ENCODE results near the gene GSE1. TPM values are rescaled to one million over a fixed set of nuclear protein-coding genes. Genes with fewer than 3 reads are reported as not detected.

The GSE1 gene
- total RNA-seq, 4 donors from 2014 or later: 23.4 to 65.5 (median 52.5) TPM

DNA sequence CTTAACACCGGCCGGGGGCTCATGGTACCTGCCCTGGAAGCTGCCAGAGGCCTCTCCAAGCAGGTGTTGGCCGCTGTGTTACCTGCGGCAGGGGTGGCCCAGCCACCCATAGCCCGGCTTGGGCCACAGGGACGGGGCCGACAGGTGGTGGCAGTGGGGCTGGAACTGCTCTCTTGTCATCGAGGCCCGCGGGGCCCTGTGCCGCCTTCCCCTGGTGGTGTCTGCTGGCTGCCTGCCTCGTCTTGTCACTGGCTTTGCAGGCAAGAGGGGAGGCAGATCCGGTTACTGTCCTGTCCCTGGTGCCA, 27.1 kb downstream of the GSE1 start:
- H3K27ac ChIP-seq: no peak overlapping the region
- ATAC-seq: no peak
- no peaks in the 10 kb centered on the region for H3K27me3 ChIP-seq
- TF ChIP-seq, protein P1, sequence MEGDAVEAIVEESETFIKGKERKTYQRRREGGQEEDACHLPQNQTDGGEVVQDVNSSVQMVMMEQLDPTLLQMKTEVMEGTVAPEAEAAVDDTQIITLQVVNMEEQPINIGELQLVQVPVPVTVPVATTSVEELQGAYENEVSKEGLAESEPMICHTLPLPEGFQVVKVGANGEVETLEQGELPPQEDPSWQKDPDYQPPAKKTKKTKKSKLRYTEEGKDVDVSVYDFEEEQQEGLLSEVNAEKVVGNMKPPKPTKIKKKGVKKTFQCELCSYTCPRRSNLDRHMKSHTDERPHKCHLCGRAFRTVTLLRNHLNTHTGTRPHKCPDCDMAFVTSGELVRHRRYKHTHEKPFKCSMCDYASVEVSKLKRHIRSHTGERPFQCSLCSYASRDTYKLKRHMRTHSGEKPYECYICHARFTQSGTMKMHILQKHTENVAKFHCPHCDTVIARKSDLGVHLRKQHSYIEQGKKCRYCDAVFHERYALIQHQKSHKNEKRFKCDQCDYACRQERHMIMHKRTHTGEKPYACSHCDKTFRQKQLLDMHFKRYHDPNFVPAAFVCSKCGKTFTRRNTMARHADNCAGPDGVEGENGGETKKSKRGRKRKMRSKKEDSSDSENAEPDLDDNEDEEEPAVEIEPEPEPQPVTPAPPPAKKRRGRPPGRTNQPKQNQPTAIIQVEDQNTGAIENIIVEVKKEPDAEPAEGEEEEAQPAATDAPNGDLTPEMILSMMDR (IDR thresholded peaks at IDR 0.05): no peak
- TF ChIP-seq EP300 (IDR thresholded peaks at IDR 0.05) (no peak), POLR2AphosphoS5 (IDR thresholded peaks at IDR 0.05) (no peak), POLR2A (IDR thresholded peaks at IDR 0.05) (no peak)
- peaks cover 0 to 54% (median 7%) of the 10 kb centered on the region in 3 donors for H3K4me1 ChIP-seq
- WGBS, 2 donors (ENCODE audit: low coverage in 1 of 2): no CpG with 5 or more reads among the region's 13 CpGs
- H3K9me3 ChIP-seq: no peaks in the 10 kb centered on the region
- no peak overlapping the region for H3K4me3 ChIP-seq
- peaks cover 0 to 26% of the 10 kb centered on the region in 2 donors for H3K36me3 ChIP-seq

DNA sequence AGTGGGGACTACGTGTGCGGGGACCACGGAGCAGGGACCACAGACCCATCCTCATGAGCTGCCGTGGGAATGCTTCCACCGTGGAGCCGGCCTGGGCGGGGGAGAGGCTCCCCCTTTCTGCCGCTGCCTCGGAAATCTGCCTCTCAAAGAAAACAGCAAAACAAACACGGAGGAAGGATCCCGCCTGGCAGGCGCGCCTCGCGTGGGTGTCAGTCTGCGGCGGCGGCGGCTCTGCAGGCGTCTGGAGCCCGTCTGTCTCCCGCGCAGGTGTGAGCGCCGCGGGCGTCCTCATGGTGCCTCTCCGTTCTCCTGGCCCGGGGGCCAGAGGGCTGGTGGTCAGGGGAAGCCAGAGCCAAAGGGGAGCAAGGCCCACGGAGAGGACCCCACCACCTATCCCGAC, 27.5 kb downstream of the GSE1 start:
- no peaks in the 10 kb centered on the region for H3K9me3 ChIP-seq
- H3K4me1 ChIP-seq: peaks cover 0 to 54% (median 7%) of the 10 kb centered on the region in 3 donors
- H3K4me3 ChIP-seq: no peak overlapping the region
- TF ChIP-seq, protein P1 (IDR thresholded peaks at IDR 0.05): no peak
- no peak for TF ChIP-seq POLR2AphosphoS5 (IDR thresholded peaks at IDR 0.05)
- no peak for TF ChIP-seq EP300 (IDR thresholded peaks at IDR 0.05)
- TF ChIP-seq POLR2A (IDR thresholded peaks at IDR 0.05): no peak
- peaks cover 0 to 26% of the 10 kb centered on the region in 2 donors for H3K36me3 ChIP-seq
- ATAC-seq: no peak
- no peaks in the 10 kb centered on the region for H3K27me3 ChIP-seq
- WGBS, 2 donors (ENCODE audit: low coverage in 1 of 2): 100% methylated on average over 2 of the region's 31 CpGs; no CpG with 5 or more reads in 1 of the 2 donors
- no peak overlapping the region for H3K27ac ChIP-seq

DNA sequence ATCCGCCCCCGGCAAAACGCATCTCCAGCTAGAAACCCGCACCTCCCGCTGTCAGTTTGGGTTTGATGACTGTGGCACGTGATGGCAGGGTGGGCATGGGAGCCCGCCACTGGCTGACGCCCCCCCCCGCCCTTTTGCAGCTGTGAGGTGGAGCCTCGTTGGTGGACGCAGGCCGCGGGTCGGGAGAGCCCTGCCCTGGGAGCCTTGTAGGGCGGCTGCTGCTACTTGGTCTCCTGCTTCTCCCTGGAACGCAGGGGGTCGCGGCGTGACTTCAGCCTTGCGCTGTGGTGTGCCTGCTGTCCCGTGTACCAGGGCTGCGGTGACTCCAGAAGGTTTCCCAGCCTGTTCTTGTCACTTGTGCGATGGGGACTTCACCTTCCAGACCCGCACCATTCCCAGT, 28.2 kb downstream of the GSE1 start:
- no CpG with 5 or more reads among the region's 24 CpGs for WGBS, 2 donors (ENCODE audit: low coverage in 1 of 2)
- Histone ChIP-seq H3K4me1 (peaks cover 0 to 54% (median 7%) of the 10 kb centered on the region in 3 donors), H3K27me3 (no peaks in the 10 kb centered on the region), H3K4me3 (no peak overlapping the region), H3K9me3 (no peaks in the 10 kb centered on the region), H3K36me3 (peaks cover 0 to 23% of the 10 kb centered on the region in 2 donors), H3K27ac (no peak overlapping the region)
- TF ChIP-seq, protein P1 (IDR thresholded peaks at IDR 0.05): no peak
- TF ChIP-seq POLR2A (IDR thresholded peaks at IDR 0.05) (no peak), EP300 (IDR thresholded peaks at IDR 0.05) (no peak)
- ATAC-seq: no peak

DNA sequence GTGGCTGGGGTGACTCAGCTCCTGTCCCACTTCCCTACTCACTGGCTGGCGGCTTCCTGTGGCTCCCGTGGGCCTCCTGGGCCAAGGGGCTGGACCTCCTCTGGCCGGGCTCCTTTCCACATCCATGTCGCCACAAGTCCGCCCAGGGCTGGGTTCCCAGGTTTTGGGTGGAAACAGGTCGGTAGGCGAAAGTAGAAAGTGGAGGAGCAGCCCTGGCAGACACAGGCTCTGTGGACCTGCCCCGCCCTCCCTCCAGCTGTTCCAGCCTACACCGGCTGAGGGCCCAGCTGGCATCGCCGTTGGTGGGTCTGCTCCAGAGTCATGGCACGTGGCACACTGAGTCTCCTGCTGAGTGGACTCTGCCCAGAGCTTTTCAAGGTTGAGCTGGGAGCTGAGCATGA, 28.7 kb downstream of the GSE1 start:
- no peak overlapping the region for H3K4me3 ChIP-seq
- H3K4me1 ChIP-seq: peaks cover 0 to 54% (median 7%) of the 10 kb centered on the region in 3 donors
- H3K27me3 ChIP-seq: no peaks in the 10 kb centered on the region
- no CpG with 5 or more reads among the region's 12 CpGs for WGBS, 2 donors (ENCODE audit: low coverage in 1 of 2)
- TF ChIP-seq, protein P1 (IDR thresholded peaks at IDR 0.05): no peak
- TF ChIP-seq EP300 (IDR thresholded peaks at IDR 0.05) (no peak), POLR2AphosphoS5 (IDR thresholded peaks at IDR 0.05) (no peak), POLR2A (IDR thresholded peaks at IDR 0.05) (no peak)
- no peaks in the 10 kb centered on the region for H3K9me3 ChIP-seq
- no peak overlapping the region for H3K27ac ChIP-seq
- H3K36me3 ChIP-seq: peaks cover 0 to 18% of the 10 kb centered on the region in 2 donors
- ATAC-seq: peak; percentile 38

DNA sequence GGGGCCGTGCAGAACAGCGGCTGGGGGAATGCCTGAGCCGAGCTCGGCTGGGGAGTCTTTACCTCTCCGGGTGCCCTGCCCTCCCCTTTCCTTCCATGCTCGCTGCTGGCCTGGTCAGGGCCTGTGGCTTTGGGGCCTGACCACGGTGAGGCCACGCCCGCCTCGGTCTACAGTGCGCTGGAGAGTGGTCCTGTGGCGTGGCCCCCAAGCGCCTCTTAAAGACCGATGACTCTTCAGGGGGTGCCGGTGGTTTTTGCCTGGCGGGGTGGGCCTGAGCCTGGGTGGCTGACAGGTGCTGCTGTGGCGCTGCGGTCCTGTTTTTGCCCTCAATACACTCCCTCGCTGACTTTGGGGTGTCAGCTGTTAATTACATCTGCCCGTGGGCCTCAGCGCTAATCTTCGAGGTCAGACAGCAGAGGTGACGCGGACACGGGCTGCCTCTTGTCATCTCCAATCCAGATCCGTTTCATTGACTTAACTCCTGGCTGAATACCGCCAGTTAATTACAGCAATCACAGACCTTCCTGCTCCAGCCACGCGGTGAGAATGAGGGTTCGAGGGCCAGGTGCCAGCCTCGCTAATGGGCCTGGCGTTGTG, 29.7 kb downstream of the GSE1 start:
- Histone ChIP-seq H3K27ac (no peak overlapping the region), H3K9me3 (no peaks in the 10 kb centered on the region), H3K4me1 (peaks cover 0 to 54% (median 7%) of the 10 kb centered on the region in 3 donors), H3K27me3 (no peaks in the 10 kb centered on the region), H3K4me3 (no peak overlapping the region), H3K36me3 (peaks cover 0 to 20% of the 10 kb centered on the region in 2 donors)
- WGBS, 2 donors (ENCODE audit: low coverage in 1 of 2): 100% methylated on average over 4 of the region's 32 CpGs; no CpG with 5 or more reads in 1 of the 2 donors
- TF ChIP-seq POLR2A (IDR thresholded peaks at IDR 0.05) (no peak), EP300 (IDR thresholded peaks at IDR 0.05) (no peak), POLR2AphosphoS5 (IDR thresholded peaks at IDR 0.05) (no peak)
- TF ChIP-seq, protein P1 (IDR thresholded peaks at IDR 0.05): no peak
- no peak for ATAC-seq
